Midbrain (tissue), 1 donor: Measurements from ENCODE around the gene HES1.

ENCODE experiments used
- DNase-seq: peaks from one replicate; lab custom pipeline; 2025; lab: John Stamatoyannopoulos, UW

The HES1 gene

GRCh38 chr3:194167480-194168282, 31.7 kb downstream of the HES1 start:
- no peak for DNase-seq

- no peak for DNase-seq
Measured at GRCh38 chr3:194168994-194169393, 33.0 kb downstream of the HES1 start.

GRCh38 chr3:194169595-194169994, 33.6 kb downstream of the HES1 start:
- no peak for DNase-seq

- no peak for DNase-seq
Measured at GRCh38 chr3:194170793-194171192, 34.8 kb downstream of the HES1 start.

GRCh38 chr3:194174406-194174805, 38.5 kb downstream of the HES1 start:
- DNase-seq: no peak

GRCh38 chr3:194174980-194175379, 39.0 kb downstream of the HES1 start:
- DNase-seq: no peak

GRCh38 chr3:194176274-194176991, 40.5 kb downstream of the HES1 start:
- DNase-seq: no peak

GRCh38 chr3:194177141-194177540, 41.2 kb downstream of the HES1 start:
- DNase-seq: no peak

GRCh38 chr3:194178128-194178527, 42.2 kb downstream of the HES1 start:
- no peak for DNase-seq

GRCh38 chr3:194178669-194179068, 42.7 kb downstream of the HES1 start:
- DNase-seq: no peak

- DNase-seq: no peak
Measured at GRCh38 chr3:194180570-194180969, 44.6 kb downstream of the HES1 start.

- DNase-seq: no peak
Measured at GRCh38 chr3:194181612-194182529, 45.9 kb downstream of the HES1 start.

GRCh38 chr3:194183271-194183670, 47.3 kb downstream of the HES1 start:
- DNase-seq: no peak

- no peak for DNase-seq
Measured at GRCh38 chr3:194184265-194184751, 48.4 kb downstream of the HES1 start.

- DNase-seq: no peak
Measured at GRCh38 chr3:194184801-194185200, 48.9 kb downstream of the HES1 start.

- DNase-seq: no peak
Measured at GRCh38 chr3:194185221-194185620, 49.3 kb downstream of the HES1 start.

GRCh38 chr3:194187233-194187944, 51.4 kb downstream of the HES1 start:
- DNase-seq: no peak
